ENCODE data around the gene SLC2A9. TPM values are rescaled to one million over a fixed set of nuclear protein-coding genes. Genes with fewer than 3 reads are reported as not detected.

Gene SLC2A9
- total RNA-seq, 2 donors from 2014 or later, result 9.1 to 17.5 TPM

DNA sequence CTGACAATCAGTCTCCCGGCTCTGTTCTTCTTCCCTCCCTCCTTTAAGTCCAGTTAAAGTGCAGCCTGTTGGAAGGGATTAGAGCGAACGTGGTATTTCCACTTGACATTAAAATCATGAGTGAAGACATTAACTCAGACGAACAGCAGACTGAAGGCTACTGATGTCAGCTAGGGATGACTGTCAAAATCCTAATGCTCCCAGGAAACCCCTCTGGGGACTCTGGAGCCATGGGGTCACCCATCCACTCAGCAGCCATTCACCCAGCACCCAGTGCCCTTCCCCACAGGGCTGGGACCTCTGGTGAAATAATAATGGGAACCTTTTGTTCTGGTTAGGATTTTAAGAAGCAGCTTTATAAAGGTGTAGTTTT, 126.0 kb downstream of the SLC2A9 start:
- DNase-seq (ENCODE audit: low spot score) (no peak), ATAC-seq (ENCODE audit: insufficient number of reproducible peaks, low FRiP score, low read depth) (no peak)
- H3K9me3 ChIP-seq, result no peaks in the 10 kb centered on the region
- H3K4me3 ChIP-seq, result no peak overlapping the region
- H3K27ac ChIP-seq, result no peak overlapping the region
- no peaks in the 10 kb centered on the region for H3K27me3 ChIP-seq (replicated peaks; ENCODE audit: insufficient read depth)
- H3K4me1 ChIP-seq (ENCODE audit: control insufficient read depth in 1 of 2, low read depth in 2 of 2), result no peaks in the 10 kb centered on the region
- H3K36me3 ChIP-seq, result no peaks in the 10 kb centered on the region
- TF ChIP-seq, protein P1, sequence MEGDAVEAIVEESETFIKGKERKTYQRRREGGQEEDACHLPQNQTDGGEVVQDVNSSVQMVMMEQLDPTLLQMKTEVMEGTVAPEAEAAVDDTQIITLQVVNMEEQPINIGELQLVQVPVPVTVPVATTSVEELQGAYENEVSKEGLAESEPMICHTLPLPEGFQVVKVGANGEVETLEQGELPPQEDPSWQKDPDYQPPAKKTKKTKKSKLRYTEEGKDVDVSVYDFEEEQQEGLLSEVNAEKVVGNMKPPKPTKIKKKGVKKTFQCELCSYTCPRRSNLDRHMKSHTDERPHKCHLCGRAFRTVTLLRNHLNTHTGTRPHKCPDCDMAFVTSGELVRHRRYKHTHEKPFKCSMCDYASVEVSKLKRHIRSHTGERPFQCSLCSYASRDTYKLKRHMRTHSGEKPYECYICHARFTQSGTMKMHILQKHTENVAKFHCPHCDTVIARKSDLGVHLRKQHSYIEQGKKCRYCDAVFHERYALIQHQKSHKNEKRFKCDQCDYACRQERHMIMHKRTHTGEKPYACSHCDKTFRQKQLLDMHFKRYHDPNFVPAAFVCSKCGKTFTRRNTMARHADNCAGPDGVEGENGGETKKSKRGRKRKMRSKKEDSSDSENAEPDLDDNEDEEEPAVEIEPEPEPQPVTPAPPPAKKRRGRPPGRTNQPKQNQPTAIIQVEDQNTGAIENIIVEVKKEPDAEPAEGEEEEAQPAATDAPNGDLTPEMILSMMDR (IDR thresholded peaks at IDR 0.05), result no peak

DNA sequence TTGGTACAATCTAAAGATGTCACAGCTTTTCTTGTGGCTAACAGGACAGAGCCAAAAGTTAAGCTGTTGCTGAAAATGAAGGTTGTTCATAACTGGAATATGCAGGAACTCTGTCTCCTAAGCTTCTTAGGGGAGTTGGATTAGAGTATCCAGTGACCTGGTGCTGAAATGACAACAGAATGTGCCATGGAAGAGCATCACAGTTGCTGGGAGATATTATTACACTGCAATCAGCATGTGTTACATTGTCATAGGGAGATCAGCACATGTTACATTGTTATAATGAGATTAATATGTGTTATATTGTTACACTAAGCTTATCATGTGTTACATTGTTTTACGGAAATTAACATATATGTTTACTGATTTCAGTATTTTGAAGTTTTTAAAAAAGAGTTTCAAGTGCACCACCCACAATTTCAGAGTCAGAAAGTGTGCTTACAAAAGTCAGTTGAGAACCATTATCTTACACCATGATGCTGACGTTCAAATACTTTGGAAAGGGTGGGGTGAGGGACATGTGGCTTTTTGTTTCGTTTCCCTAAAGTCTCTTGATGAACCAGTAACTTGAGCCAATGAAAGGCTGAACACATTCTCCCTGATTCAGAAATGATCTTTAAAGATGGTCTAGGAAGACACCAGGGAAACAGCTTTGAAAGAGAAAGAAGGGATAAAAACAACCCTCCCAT, 126.5 kb downstream of the SLC2A9 start:
- DNase-seq (ENCODE audit: low spot score) (no peak), ATAC-seq (ENCODE audit: insufficient number of reproducible peaks, low FRiP score, low read depth) (no peak)
- H3K36me3 ChIP-seq, result no peaks in the 10 kb centered on the region
- H3K27me3 ChIP-seq (replicated peaks; ENCODE audit: insufficient read depth), result no peaks in the 10 kb centered on the region
- no peaks in the 10 kb centered on the region for H3K9me3 ChIP-seq
- no peaks in the 10 kb centered on the region for H3K4me1 ChIP-seq (ENCODE audit: control insufficient read depth in 1 of 2, low read depth in 2 of 2)
- H3K27ac ChIP-seq, result no peak overlapping the region
- H3K4me3 ChIP-seq, result no peak overlapping the region
- TF ChIP-seq, protein P1 (IDR thresholded peaks at IDR 0.05), result no peak

DNA sequence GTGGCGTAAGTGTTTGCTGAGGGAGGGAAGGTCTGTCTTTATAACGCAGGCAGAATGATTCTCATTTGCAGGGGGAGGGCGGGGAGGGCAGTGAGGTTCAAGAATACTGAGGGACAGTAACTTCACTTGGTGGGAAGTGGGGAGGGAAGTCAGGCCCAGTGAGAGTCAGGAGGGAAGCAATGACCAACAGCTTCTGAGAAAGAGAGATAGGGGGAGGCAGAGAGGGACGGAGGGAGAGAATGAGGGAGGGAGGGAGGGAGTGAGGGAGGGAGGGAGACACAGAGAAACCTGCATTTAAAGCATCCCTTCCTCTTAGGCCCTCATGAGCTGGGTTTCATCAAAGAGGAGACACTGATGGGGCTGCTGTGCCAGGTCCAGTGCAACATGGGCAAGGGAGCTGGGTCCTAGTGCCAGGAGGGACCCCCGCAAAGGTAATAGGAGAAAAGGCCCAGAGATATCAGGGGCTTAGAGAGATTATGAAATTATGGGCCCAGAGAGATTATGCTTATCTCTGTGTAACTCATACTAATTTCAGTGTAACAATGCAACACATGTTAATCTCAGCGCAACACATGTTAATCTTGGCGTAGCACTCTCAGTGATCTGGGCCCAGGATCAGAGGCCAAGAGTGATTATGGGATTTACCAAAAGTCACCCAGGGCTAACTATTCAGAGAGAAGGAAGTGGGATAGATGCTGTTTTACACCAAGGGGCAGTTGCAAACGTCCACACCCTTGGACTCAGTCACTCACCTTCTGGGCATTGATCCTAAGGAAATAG, 127.8 kb downstream of the SLC2A9 start:
- TF ChIP-seq, protein P1 (IDR thresholded peaks at IDR 0.05), result no peak
- no peaks in the 10 kb centered on the region for H3K27me3 ChIP-seq (replicated peaks; ENCODE audit: insufficient read depth)
- DNase-seq (ENCODE audit: low spot score), result no peak
- no peak overlapping the region for H3K4me3 ChIP-seq
- no peak overlapping the region for H3K27ac ChIP-seq
- no peak for ATAC-seq (ENCODE audit: insufficient number of reproducible peaks, low FRiP score, low read depth)
- no peaks in the 10 kb centered on the region for H3K9me3 ChIP-seq
- no peaks in the 10 kb centered on the region for H3K36me3 ChIP-seq
- H3K4me1 ChIP-seq (ENCODE audit: control insufficient read depth in 1 of 2, low read depth in 2 of 2), result no peaks in the 10 kb centered on the region

DNA sequence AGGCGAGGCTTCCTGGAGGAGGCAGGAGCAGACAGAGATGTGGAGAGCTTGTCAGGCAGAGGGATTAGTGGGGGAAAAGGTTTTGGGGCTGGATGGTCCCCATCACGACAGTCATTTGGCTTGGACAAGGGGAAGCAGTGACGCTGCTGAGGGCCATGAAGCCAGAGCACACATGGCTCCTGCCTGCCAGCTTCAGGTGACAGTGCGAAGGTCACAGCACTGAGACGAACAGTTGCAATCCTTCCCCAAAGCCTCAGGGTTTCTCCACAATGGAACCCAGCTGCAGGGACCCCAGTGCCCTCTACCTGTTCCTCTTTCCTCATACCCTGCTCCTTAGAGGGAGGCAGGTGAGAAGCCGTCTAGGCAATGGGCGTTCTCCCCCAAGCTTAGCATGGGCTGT, 129.6 kb downstream of the SLC2A9 start:
- ATAC-seq (ENCODE audit: insufficient number of reproducible peaks, low FRiP score, low read depth), result no peak
- no peaks in the 10 kb centered on the region for H3K4me1 ChIP-seq (ENCODE audit: control insufficient read depth in 1 of 2, low read depth in 2 of 2)
- H3K27ac ChIP-seq, result no peak overlapping the region
- H3K27me3 ChIP-seq (replicated peaks; ENCODE audit: insufficient read depth), result no peaks in the 10 kb centered on the region
- TF ChIP-seq, protein P1 (IDR thresholded peaks at IDR 0.05), result no peak
- DNase-seq (ENCODE audit: low spot score), result no peak
- no peak overlapping the region for H3K4me3 ChIP-seq
- H3K9me3 ChIP-seq, result no peaks in the 10 kb centered on the region
- H3K36me3 ChIP-seq, result no peaks in the 10 kb centered on the region

DNA sequence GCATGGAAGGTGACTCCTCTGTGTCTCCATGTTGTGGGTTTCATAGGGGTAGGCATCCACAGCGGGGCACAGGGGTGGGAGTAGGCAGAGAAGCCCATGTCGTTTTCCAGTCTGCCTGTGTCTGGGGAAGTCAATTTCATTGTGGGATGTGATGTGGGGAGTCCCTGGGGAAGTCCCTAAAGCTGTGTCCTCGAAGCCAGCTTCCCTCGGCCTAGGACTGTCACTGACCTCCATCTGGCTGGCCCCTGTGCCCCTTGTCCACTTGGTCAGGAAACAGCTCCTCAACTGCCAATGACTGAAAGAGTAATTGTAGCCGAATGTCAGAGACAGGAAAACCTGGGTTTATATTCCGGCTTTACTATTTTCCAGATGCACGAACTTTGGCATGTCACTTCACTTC, 130.2 kb downstream of the SLC2A9 start:
- H3K27me3 ChIP-seq (replicated peaks; ENCODE audit: insufficient read depth), result no peaks in the 10 kb centered on the region
- H3K27ac ChIP-seq, result no peak overlapping the region
- H3K4me3 ChIP-seq, result no peak overlapping the region
- no peaks in the 10 kb centered on the region for H3K36me3 ChIP-seq
- H3K4me1 ChIP-seq (ENCODE audit: control insufficient read depth in 1 of 2, low read depth in 2 of 2), result no peaks in the 10 kb centered on the region
- H3K9me3 ChIP-seq, result no peaks in the 10 kb centered on the region
- ATAC-seq (ENCODE audit: insufficient number of reproducible peaks, low FRiP score, low read depth) (no peak), DNase-seq (ENCODE audit: low spot score) (no peak)
- TF ChIP-seq, protein P1 (IDR thresholded peaks at IDR 0.05), result no peak

All from thoracic aorta (tissue), 2 donors.